Motor neuron (in vitro differentiated cells): ENCODE measurements around the gene LDLRAD4. TPM values are rescaled to one million over a fixed set of nuclear protein-coding genes. Genes with fewer than 3 reads are reported as not detected.

ENCODE experiments used
- ATAC-seq, 8 experiments: fragments of 200-7000 bp; cut with Tn5 transposase; replicated peaks in 6 of 8; 2 replicates each; pipeline ENCODE4 v1.8.0; 2021; ENCODE audit warnings: mild to moderate bottlenecking in 8 of 8, moderate library complexity in 8 of 8
- H3K27ac ChIP-seq, 2 donors: fragments of 250-450 bp; sonication (Bioruptor Pico); 2 replicates each; pipeline ENCODE4 v1.9.0; 2021; ENCODE audit warnings: antibody characterized with exemption in 2 of 2, mild to moderate bottlenecking in 2 of 2, moderate library complexity in 1 of 2
- H3K4me1 ChIP-seq, 2 donors: fragments of 250-450 bp; sonication (Bioruptor Pico); replicated peaks in 1 of 2; 2 replicates each; pipeline ENCODE4 v1.6.1; 2021; ENCODE audit warnings: antibody characterized with exemption in 2 of 2, mild to moderate bottlenecking in 2 of 2, moderate library complexity in 1 of 2
- H3K4me3 ChIP-seq, 5 donors: fragments of 250-450 bp; sonication (Bioruptor Pico); 2 replicates each; pipeline ENCODE4 v1.9.0; 2021; ENCODE audit warnings: antibody characterized with exemption in 5 of 5, mild to moderate bottlenecking in 5 of 5, moderate library complexity in 4 of 5
- WGBS, 10 experiments: fragments of 450-650 bp; shearing (Covaris generic); methylation state at CpG; one replicate each; pipeline ENCODE4 v1.0.0; 2022; 5-methylcytosine and 5-hydroxymethylcytosine counted together
- in situ Hi-C, 9 experiments: fragments of 400-800 bp; cut with MboI; loops; one replicate each; pipeline ENCODE4 v1.15.0; 2021; ENCODE audit warnings: low sequenced_read_pairs in 9 of 9, low pct_unique_long_range_greater_than_20kb in 2 of 9; ENCODE audit not compliant: unreplicated experiment in 9 of 9
- total RNA-seq, 8 experiments: library from RNA; unstranded; fragments of 300-600 nt; gene quantifications; 2 replicates each; pipeline versions ENCODE4 v1.2.3 to v1.2.4, GENCODE V29; 2022

The LDLRAD4 gene
- total RNA-seq, 8 experiments from 2014 or later: 0.25 to 39.8 (median 1.8) TPM

DNA sequence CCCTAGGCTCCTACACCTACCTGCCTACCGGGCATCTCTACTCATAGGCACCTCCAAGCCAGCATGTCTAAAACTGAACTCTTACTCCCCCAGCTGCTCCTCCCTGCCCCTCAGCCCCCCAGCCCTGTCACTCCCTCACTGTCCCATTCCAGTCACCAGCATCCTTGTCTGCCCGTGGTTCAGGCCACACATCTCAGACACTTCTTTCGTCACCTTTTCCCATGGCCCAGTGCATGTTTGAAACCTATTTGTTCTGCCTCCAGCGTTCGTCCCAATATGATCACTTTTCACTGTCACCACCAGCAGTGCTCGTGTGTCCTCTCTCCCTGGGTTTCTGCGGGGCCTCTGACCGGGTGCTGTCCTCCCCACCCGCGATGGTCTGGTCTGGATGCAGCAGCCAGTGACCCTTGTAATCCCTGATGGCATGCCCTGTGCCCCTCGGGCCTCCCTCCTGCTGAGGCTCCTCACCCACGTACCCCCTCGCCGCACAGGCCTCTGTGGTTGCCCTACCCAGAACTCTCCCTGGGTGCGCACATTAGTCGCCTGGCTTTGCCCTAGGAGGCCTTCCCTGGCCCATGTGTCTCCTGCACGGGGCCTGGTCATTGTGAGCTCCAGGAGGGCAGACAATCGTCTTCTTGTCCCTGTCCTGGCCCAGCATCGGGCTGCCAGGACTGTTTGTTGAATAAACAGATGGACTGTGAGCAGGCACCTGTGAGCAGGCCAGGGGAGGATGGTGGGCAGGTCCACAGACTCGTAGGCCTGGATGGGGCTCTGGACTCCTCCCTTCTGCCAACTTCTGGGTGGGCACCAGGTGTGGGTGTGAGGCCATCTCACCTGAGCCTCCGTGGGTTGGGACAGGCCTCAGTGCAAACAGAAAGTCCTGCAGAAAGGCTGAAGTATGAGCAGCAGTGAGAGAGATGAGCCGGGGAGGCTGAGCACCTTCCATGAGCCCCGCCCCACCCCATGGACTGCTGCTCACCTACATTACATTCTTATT is 15.5 kb downstream of the LDLRAD4 start:
- Histone ChIP-seq H3K4me1 (no peaks in the 10 kb centered on the region), H3K4me3 (no peak overlapping the region), H3K27ac (no peak overlapping the region)
- WGBS, 10 experiments: 61 to 100% (median 74%) methylated on average over 1 to 9 of the region's 23 CpGs; no CpG with 5 or more reads in 5 of the 10 experiments
- in situ Hi-C loops: no loop called here
- ATAC-seq: no peak

DNA sequence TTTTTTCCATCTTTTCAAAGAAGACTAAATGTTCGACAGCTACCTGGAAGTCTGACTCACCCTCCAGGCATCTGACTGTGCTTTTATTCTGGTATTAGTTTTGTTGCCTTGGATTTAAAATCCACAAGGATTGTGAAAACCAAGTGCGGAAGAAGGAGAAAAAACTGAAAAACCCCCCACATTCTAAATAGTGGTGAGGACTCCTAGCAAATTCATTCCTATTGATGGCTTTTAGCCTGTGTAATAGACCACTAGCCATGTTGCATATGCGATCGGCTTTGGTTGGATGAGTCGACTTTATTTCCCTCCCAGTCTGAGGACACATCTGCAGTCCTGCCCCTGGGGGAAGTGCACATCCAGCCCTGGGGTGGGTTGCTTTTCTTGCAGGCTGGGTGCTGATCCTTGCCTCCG is 16.9 kb downstream of the LDLRAD4 start:
- WGBS, 10 experiments: 7 to 62% (median 46%) methylated on average over 1 to 6 of the region's 6 CpGs; no CpG with 5 or more reads in 2 of the 10 experiments
- ATAC-seq: peak in 4 of 8 experiments; percentile 63 to 92 (median 72)
- no peak overlapping the region for H3K27ac ChIP-seq
- in situ Hi-C loops: no loop called here
- no peaks in the 10 kb centered on the region for H3K4me1 ChIP-seq
- H3K4me3 ChIP-seq: no peak overlapping the region

GRCh38 chr18:13235981-13236380 is 17.4 kb downstream of the LDLRAD4 start:
- H3K4me3 ChIP-seq: no peak overlapping the region
- no peak overlapping the region for H3K27ac ChIP-seq
- H3K4me1 ChIP-seq: no peaks in the 10 kb centered on the region
- in situ Hi-C loops: no loop called here
- 0 to 100% (median 76%) methylated on average over 1 to 7 of the region's 8 CpGs for WGBS, 10 experiments
- peak in 4 of 8 experiments; percentile 84 to 95 (median 90) for ATAC-seq

DNA sequence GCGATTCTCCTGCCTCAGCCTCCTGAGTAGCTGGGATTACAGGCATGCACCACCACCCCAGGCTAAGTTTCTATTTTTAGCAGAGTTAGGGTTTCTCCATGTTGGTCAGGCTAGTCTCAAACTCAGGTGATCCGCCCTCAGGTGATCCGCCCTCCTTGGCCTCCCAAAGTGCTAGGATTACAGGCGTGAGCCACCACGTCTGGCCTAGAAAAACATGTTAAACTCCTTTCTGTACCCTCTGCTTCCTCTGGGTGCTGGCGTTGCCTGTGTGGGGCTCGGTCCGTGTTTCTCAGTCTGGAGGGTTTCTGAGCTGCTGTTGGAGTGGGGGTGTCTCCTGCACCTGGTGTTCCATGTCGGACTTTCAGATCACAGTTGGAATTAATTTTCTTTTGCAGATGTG is 17.9 kb downstream of the LDLRAD4 start:
- ATAC-seq: no peak
- Histone ChIP-seq H3K4me3 (no peak overlapping the region), H3K4me1 (no peaks in the 10 kb centered on the region), H3K27ac (no peak overlapping the region)
- 67 to 93% (median 87%) methylated on average over 1 to 5 of the region's 9 CpGs; no CpG with 5 or more reads in 6 of the 10 experiments for WGBS, 10 experiments
- in situ Hi-C loops: no loop called here

- in situ Hi-C loops: no loop called here
- H3K4me1 ChIP-seq: no peaks in the 10 kb centered on the region
- ATAC-seq: no peak
- no peak overlapping the region for H3K4me3 ChIP-seq
- 50 to 90% (median 72%) methylated on average over 1 to 4 of the region's 7 CpGs; no CpG with 5 or more reads in 4 of the 10 experiments for WGBS, 10 experiments
- H3K27ac ChIP-seq: no peak overlapping the region
Observed at GRCh38 chr18:13237073-13237472, 18.5 kb downstream of the LDLRAD4 start.

GRCh38 chr18:13237641-13238040 is 19.1 kb downstream of the LDLRAD4 start:
- no peak for ATAC-seq
- WGBS, 10 experiments: 41 to 100% (median 73%) methylated on average over 1 to 3 of the region's 3 CpGs; no CpG with 5 or more reads in 4 of the 10 experiments
- in situ Hi-C loops: no loop called here
- no peak overlapping the region for H3K27ac ChIP-seq
- H3K4me3 ChIP-seq: no peak overlapping the region
- no peaks in the 10 kb centered on the region for H3K4me1 ChIP-seq

- Histone ChIP-seq H3K4me3 (no peak overlapping the region), H3K27ac (no peak overlapping the region), H3K4me1 (no peaks in the 10 kb centered on the region)
- in situ Hi-C loops: no loop called here
- WGBS, 10 experiments: 48 to 86% (median 61%) methylated on average over 1 to 7 of the region's 13 CpGs; no CpG with 5 or more reads in 1 of the 10 experiments
- no peak for ATAC-seq
Observed at GRCh38 chr18:13239171-13239956, 20.8 kb downstream of the LDLRAD4 start.

DNA sequence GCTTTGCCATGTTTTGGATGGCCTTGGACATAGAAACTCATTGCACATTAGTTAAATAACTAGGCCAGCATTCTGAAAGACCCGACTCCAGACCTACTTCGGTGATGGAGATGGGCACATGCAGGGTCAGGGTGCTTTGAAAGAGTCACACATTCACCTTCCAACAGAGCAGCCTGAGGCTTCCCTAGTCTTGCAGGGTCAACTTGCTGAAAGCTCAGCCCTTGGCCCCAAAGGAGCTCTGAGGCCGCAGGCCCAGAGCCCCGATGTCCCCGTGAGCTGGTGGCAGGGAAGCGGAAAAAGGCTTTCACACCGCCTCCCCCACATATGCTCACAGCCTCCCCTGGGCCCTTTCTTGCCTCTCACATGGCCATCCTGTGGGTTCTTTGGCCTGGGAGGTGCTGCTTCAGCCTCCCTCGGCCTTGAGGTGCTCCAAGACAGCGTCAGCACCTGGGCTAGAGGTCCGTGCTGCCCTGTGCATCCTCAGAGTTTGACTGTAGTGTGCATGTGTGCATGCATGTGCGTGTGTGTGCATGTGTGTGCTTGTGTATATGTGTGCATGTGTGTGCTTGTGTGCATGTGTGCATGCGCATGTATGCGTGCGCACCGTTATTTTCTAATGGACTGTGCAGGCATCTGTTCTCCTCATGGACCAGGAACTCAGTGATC is 21.6 kb downstream of the LDLRAD4 start:
- Histone ChIP-seq H3K27ac (no peak overlapping the region), H3K4me3 (no peak overlapping the region), H3K4me1 (no peaks in the 10 kb centered on the region)
- no peak for ATAC-seq
- in situ Hi-C loops: no loop called here
- 87 to 100% (median 91%) methylated on average over 1 to 7 of the region's 15 CpGs; no CpG with 5 or more reads in 5 of the 10 experiments for WGBS, 10 experiments

DNA sequence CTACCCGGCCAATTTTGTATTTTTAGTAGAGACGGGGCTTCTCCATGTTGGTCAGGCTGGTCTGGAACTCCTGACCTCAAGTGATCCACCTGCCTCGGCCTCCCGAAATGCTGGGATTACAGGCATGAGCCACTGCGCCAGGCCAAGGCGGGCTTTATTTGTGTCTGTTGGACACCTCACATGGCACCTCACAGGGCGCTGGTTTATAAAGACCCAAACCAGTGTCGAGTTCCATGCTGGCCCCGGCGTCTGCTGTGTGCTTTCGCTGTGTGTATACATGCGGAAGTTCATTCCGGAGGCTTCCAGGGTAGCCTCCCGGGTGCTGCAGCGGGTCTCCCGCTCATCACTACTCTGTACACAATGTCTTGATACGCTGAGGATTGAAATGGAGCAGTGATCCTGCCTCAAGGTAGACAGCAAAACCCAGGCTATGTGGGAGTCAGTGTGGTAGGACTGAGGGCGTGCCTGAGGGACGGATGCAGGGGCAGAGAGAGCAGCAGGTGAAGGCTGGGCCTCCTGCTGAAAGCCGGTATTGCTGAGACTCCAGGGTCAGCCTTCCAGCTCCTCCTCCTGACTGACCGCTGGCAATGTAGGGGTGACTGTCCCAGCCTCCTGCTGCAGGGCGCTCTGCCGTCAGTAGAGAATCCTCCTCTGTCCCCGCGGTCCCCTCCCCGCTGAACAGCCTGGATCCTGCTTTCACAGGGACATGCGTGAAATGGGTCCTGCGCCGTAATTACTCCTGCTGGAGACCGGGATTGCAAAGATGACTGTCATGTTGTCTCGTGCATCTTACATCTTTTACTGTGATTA is 22.7 kb downstream of the LDLRAD4 start:
- H3K27ac ChIP-seq: no peak overlapping the region
- WGBS, 10 experiments: 79 to 100% (median 95%) methylated on average over 1 to 21 of the region's 31 CpGs; no CpG with 5 or more reads in 3 of the 10 experiments
- in situ Hi-C loops: no loop called here
- H3K4me3 ChIP-seq: no peak overlapping the region
- no peaks in the 10 kb centered on the region for H3K4me1 ChIP-seq
- ATAC-seq: peak in 3 of 8 experiments; percentile 38 to 69 (median 40)

GRCh38 chr18:13241893-13242175 is 23.3 kb downstream of the LDLRAD4 start:
- WGBS, 10 experiments: 67 to 100% (median 89%) methylated on average over 1 to 12 of the region's 13 CpGs
- Histone ChIP-seq H3K27ac (no peak overlapping the region), H3K4me1 (no peaks in the 10 kb centered on the region), H3K4me3 (no peak overlapping the region)
- ATAC-seq: no peak
- in situ Hi-C loops: no loop called here

DNA sequence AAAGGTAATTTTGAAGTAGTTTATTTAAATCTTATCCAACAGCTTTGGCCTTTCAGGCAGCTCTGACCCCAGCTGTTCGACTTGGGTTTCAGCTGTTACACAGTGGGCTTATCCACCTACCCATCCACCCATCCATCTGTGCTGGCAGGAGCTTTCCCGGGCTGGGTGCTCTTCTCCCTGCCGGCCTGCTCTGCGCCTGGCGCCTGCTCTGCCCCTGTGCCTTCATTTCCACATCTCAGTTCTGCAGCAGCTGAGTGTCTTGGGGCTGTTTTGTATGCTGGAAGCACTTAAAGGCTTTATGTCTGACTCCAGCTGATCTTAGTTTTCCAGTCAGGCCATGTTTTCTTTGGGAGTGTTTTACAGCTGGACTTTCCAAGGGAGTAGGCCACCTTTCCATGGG is 24.2 kb downstream of the LDLRAD4 start:
- Histone ChIP-seq H3K4me3 (no peak overlapping the region), H3K27ac (no peak overlapping the region), H3K4me1 (no peaks in the 10 kb centered on the region)
- in situ Hi-C loops: no loop called here
- WGBS, 10 experiments: 50 to 93% (median 84%) methylated on average over 1 to 5 of the region's 5 CpGs; no CpG with 5 or more reads in 3 of the 10 experiments
- no peak for ATAC-seq

- no peak for ATAC-seq
- WGBS, 10 experiments: 61 to 80% methylated on average over 1 to 3 of the region's 9 CpGs; no CpG with 5 or more reads in 8 of the 10 experiments
- H3K4me3 ChIP-seq: no peak overlapping the region
- no peaks in the 10 kb centered on the region for H3K4me1 ChIP-seq
- no peak overlapping the region for H3K27ac ChIP-seq
- in situ Hi-C loops: no loop called here
Observed at GRCh38 chr18:13243363-13243762, 24.8 kb downstream of the LDLRAD4 start.
